A549 (cell line): ENCODE results near the gene SMIM44. TPM values are rescaled to one million over a fixed set of nuclear protein-coding genes. Genes with fewer than 3 reads are reported as not detected.
"Not testable (repeated sequence)": the region's sequence is repeated elsewhere in the genome, so short reads cannot be mapped to it uniquely, and the experiment has no call there.

ENCODE experiments used
- ATAC-seq, 2 experiments: fragments of 200-7000 bp in 1 of 2; fragments of >200 bp in 1 of 2; cut with Nextera tagmentation in 1 of 2; cut with Tn5 transposase in 1 of 2; 3 replicates each; pipeline versions ENCODE4 v1.8.0 to v1.9.1; 2018 to 2020; ENCODE audit warnings: mild to moderate bottlenecking in 1 of 2, moderate library complexity in 1 of 2
- CTCF ChIA-PET: fragments of 300-600 bp; sonication (Branson Sonifier 250); formaldehyde crosslinking; extraction: SDS; loops from one replicate; lab custom pipeline; 2021; ENCODE audit warnings: antibody characterized with exemption, inconsistent platforms; lab: Yijun Ruan, JAX
- POLR2A ChIA-PET: fragments of 350-600 bp; formaldehyde crosslinking; extraction: SDS; loops from one replicate; lab custom pipeline; 2021; ENCODE audit warnings: antibody characterized with exemption, inconsistent platforms; lab: Yijun Ruan, JAX
- DNase-seq, 2 experiments: peaks; one replicate each; pipeline versions ENCODE4 v3.0.0 to v3.0.0-alpha.2; 2011 to 2016; ENCODE audit warnings: low read depth in 1 of 2, low spot score in 1 of 2
- FAIRE-seq: peaks from 2 replicates; lab custom pipeline; 2011; peaks lifted over from hg19 to GRCh38; lab: Jason Lieb, UNC
- H3K27ac ChIP-seq, 2 experiments: fragments of >200 bp; sonication (Bioruptor Twin); formaldehyde crosslinking; 3 replicates each; pipeline ENCODE4 v1.5.1; 2016 to 2017
- H3K4me1 ChIP-seq: fragments of >200 bp; sonication (Bioruptor Twin); formaldehyde crosslinking; 3 replicates; pipeline ENCODE4 v1.6.1; 2016
- H3K4me2 ChIP-seq: fragments of >200 bp; sonication (Bioruptor Twin); formaldehyde crosslinking; 3 replicates; pipeline ENCODE4 v1.6.1; 2016
- H3K4me3 ChIP-seq: fragments of >200 bp; sonication (Bioruptor Twin); formaldehyde crosslinking; 3 replicates; pipeline ENCODE4 v1.5.1; 2016
- H3K9me3 ChIP-seq: fragments of >200 bp; sonication (Bioruptor Twin); formaldehyde crosslinking; 3 replicates; pipeline ENCODE4 v1.6.1; 2016
- ATOH8 ChIP-seq: fragments of 250-450 bp; sonication (Bioruptor Pico); IDR thresholded peaks from 2 replicates; pipeline ENCODE4 v1.5.0; 2020; ENCODE audit warnings: low read depth, mild to moderate bottlenecking, moderate library complexity
- BCL3 ChIP-seq: fragments of >200 bp; sonication (Bioruptor Twin); formaldehyde crosslinking; IDR thresholded peaks from 3 replicates; pipeline ENCODE4 v1.6.1; 2016
- CEBPB ChIP-seq, 2 experiments: fragments of >200 bp in 1 of 2; sonication (Bioruptor Twin) in 1 of 2; formaldehyde crosslinking in 1 of 2; IDR thresholded peaks; 2 replicates each; pipeline ENCODE4 v1.6.1; 2012 to 2016
- CHD2 ChIP-seq: fragments of 150-350 bp; IDR thresholded peaks from 2 replicates; pipeline ENCODE4 v1.6.1; 2014; ENCODE audit warnings: low read length; ENCODE audit not compliant: partially characterized antibody
- CHD4 ChIP-seq: fragments of 200-600 bp; sonication (generic); IDR thresholded peaks from 2 replicates; pipeline ENCODE4 v1.6.1; 2016; ENCODE audit warnings: antibody characterized with exemption, mild to moderate bottlenecking, borderline replicate concordance
- CTCF ChIP-seq: fragments of >200 bp; sonication (Bioruptor Twin); formaldehyde crosslinking; IDR thresholded peaks from 3 replicates; pipeline ENCODE4 v1.5.1; 2016
- E2F6 ChIP-seq: IDR thresholded peaks from 2 replicates; pipeline ENCODE4 v1.6.1; 2012; ENCODE audit warnings: low read depth, borderline replicate concordance
- FOSL2 ChIP-seq, 2 experiments: fragments of 450-650 bp in 1 of 2; fragments of >200 bp in 1 of 2; sonication (Bioruptor Twin) in 1 of 2; formaldehyde crosslinking; IDR thresholded peaks; 2 replicates each; pipeline versions ENCODE4 v1.5.0 to v1.6.1; 2016 to 2020; ENCODE audit warnings: mild to moderate bottlenecking in 1 of 2, moderate library complexity in 1 of 2
- HOXA7 ChIP-seq: fragments of 250-450 bp; sonication (Bioruptor Pico); IDR thresholded peaks from 2 replicates; pipeline ENCODE4 v1.5.0; 2020; ENCODE audit warnings: mild to moderate bottlenecking, moderate library complexity
- HOXB13 ChIP-seq: fragments of 250-450 bp; sonication (Bioruptor Pico); IDR thresholded peaks from 2 replicates; pipeline ENCODE4 v1.5.0; 2020; ENCODE audit warnings: low read depth, mild to moderate bottlenecking, moderate library complexity
- HOXB5 ChIP-seq: fragments of 250-450 bp; sonication (Bioruptor Pico); IDR thresholded peaks from 2 replicates; pipeline ENCODE4 v1.5.0; 2020; ENCODE audit warnings: mild to moderate bottlenecking, moderate library complexity
- JUNB ChIP-seq: fragments of >200 bp; sonication (Bioruptor Twin); formaldehyde crosslinking; IDR thresholded peaks from 2 replicates; pipeline ENCODE4 v1.6.1; 2016
- KDM5A ChIP-seq: fragments of 200-600 bp; sonication (generic); IDR thresholded peaks from 2 replicates; pipeline ENCODE4 v1.6.1; 2016; ENCODE audit warnings: antibody characterized with exemption, mild to moderate bottlenecking
- MYC ChIP-seq: IDR thresholded peaks from 2 replicates; pipeline ENCODE4 v1.6.1; 2012; ENCODE audit warnings: mild to moderate bottlenecking, inconsistent platforms, low read length, improper control_type of control experiment, borderline replicate concordance
- POLR2AphosphoS2 ChIP-seq: conservative IDR thresholded peaks from 2 replicates; pipeline ENCODE4 v1.6.1; 2012; ENCODE audit warnings: low read length, improper control_type of control experiment, inconsistent platforms
- RARB ChIP-seq: fragments of 250-450 bp; sonication (Bioruptor Pico); IDR thresholded peaks from 2 replicates; pipeline ENCODE4 v1.8.0; 2021; ENCODE audit warnings: mild to moderate bottlenecking, moderate library complexity
- REST ChIP-seq: fragments of 200-600 bp; sonication (generic); IDR thresholded peaks from 2 replicates; pipeline ENCODE4 v1.6.1; 2016; ENCODE audit warnings: antibody characterized with exemption, mild to moderate bottlenecking, moderate library complexity
- RFX5 ChIP-seq: fragments of 450-650 bp; IDR thresholded peaks from 2 replicates; pipeline ENCODE4 v1.7.1; 2014; ENCODE audit warnings: antibody characterized with exemption, mild to moderate bottlenecking, moderate library complexity
- SMC3 ChIP-seq: fragments of >200 bp; sonication (Bioruptor Twin); formaldehyde crosslinking; IDR thresholded peaks from 3 replicates; pipeline ENCODE4 v1.6.1; 2018; ENCODE audit warnings: inconsistent platforms
- SREBF2 ChIP-seq: fragments of 450-650 bp; IDR thresholded peaks from 2 replicates; pipeline ENCODE4 v1.6.1; 2014; ENCODE audit warnings: mild to moderate bottlenecking, moderate library complexity
- USF2 ChIP-seq: fragments of 450-650 bp; IDR thresholded peaks from 2 replicates; pipeline ENCODE4 v1.6.1; 2014; ENCODE audit warnings: antibody characterized with exemption
- ZC3H11A ChIP-seq: fragments of 450-650 bp; IDR thresholded peaks from 2 replicates; pipeline ENCODE4 v1.6.1; 2014; ENCODE audit warnings: antibody characterized with exemption, mild to moderate bottlenecking
- WGBS: methylation state at CpG from one replicate; pipeline ENCODE4 v1.1.6; 2017; ENCODE audit errors: missing lambda C conversion rate; 5-methylcytosine and 5-hydroxymethylcytosine counted together
- polyA plus RNA-seq, 4 experiments: library from polyadenylated mRNA; depleted of rRNA in 3 of 4; stranded (reverse); fragments of >200 nt; fragmentation: RNase III in 1 of 4; extraction: RNeasy Plus Mini Kit Qiagen cat#74134 plus additional on column Dnase treatment in 1 of 4; gene quantifications; 2 replicates in 3 of 4; 3 replicates in 1 of 4; pipeline ENCODE4 v1.2.3, GENCODE V29; 2011 to 2017

Gene SMIM44
- polyA plus RNA-seq, 2 of the 4 experiments (the other 2 are of a cell fraction), result not detected

- TF ChIP-seq CTCF (no peak), RARB (CRISPR knock-in tag) (no peak), KDM5A (no peak)
Measured at GRCh38 chr19:3531716-3532115, 48.5 kb upstream of the SMIM44 start (continued).

- CTCF ChIA-PET, result interaction anchor here (1.0 kb wide), 1 partner anchor 15 kb away, joined by 7 read pairs; no protein-coding TSS in a partner anchor
- POLR2A ChIA-PET, result no interaction called here
Measured at GRCh38 chr19:3530389-3530788, 47.1 kb upstream of the SMIM44 start.

GRCh38 chr19:3529299-3529698 lies 46.1 kb upstream of the SMIM44 start:
- CTCF ChIA-PET, FAIRE-seq, H3K4me2 ChIP-seq, H3K9me3 ChIP-seq, ATAC-seq, H3K27ac ChIP-seq, H3K4me1 ChIP-seq, H3K4me3 ChIP-seq, DNase-seq, POLR2A ChIA-PET: not testable (repeated sequence)
- 94% methylated on average over 7 of the region's 7 CpGs for WGBS

More at GRCh38 chr19:3530389-3530788, 47.1 kb upstream of the SMIM44 start:
- DNase-seq (no peak), FAIRE-seq (no peak)
- H3K4me3 ChIP-seq, result no peak overlapping the region
- TF ChIP-seq HOXA7 (CRISPR knock-in tag) (no peak), CEBPB (IDR thresholded peaks at IDR 0.05) (no peak), CHD2 (no peak), HOXB13 (CRISPR knock-in tag) (no peak), E2F6 (no peak), SREBF2 (no peak), SMC3 (no peak), ATOH8 (CRISPR knock-in tag) (no peak), RFX5 (no peak), BCL3 (no peak), MYC (no peak), ZC3H11A (no peak), POLR2AphosphoS2 (no peak)
- TF ChIP-seq, all 56 proteins: peak for 0
- WGBS, result 96% methylated on average over 12 of the region's 12 CpGs
- Histone ChIP-seq H3K9me3 (no peaks in the 10 kb centered on the region), H3K4me1 (no peaks in the 10 kb centered on the region), H3K4me2 (no peak overlapping the region), H3K27ac (no peak overlapping the region)
- no peak for ATAC-seq

GRCh38 chr19:3528539-3529211 lies 45.4 kb upstream of the SMIM44 start:
- WGBS, result 97% methylated on average over 20 of the region's 20 CpGs
- H3K4me1 ChIP-seq, result no peaks in the 10 kb centered on the region
- no peaks in the 10 kb centered on the region for H3K9me3 ChIP-seq
- ATAC-seq (no peak), DNase-seq (no peak), FAIRE-seq (no peak)
- CTCF ChIA-PET, result interaction anchor here (1.2 kb wide), 1 partner anchor 203 kb away, joined by 3 read pairs; no protein-coding TSS in a partner anchor
- H3K27ac ChIP-seq, result no peak overlapping the region
- no peak overlapping the region for H3K4me3 ChIP-seq
- H3K4me2 ChIP-seq, result no peak overlapping the region
- POLR2A ChIA-PET, result no interaction called here
- no peak for TF ChIP-seq SMC3
- TF ChIP-seq HOXB5 (CRISPR knock-in tag), result no peak
- no peak for TF ChIP-seq REST
- TF ChIP-seq FOSL2 (IDR thresholded peaks at IDR 0.05), result no peak
- TF ChIP-seq FOSL2 (CRISPR knock-in tag; IDR thresholded peaks at IDR 0.05), result no peak
- no peak for TF ChIP-seq JUNB
- no peak for TF ChIP-seq MYC
- no peak for TF ChIP-seq CHD4
- TF ChIP-seq USF2, result no peak
